Progenitor cell of endocrine pancreas (in vitro differentiated cells): ENCODE measurements around the gene DSPP. TPM values are rescaled to one million over a fixed set of nuclear protein-coding genes. Genes with fewer than 3 reads are reported as not detected.

Source experiments
- DNase-seq: peaks from one replicate; pipeline ENCODE4 v3.0.0; 2021; ENCODE audit warnings: low spot score; ENCODE audit not compliant: unreplicated experiment
- H3K27ac Mint-ChIP-seq: 2 replicates; pipeline ENCODE4 v1.8.0; 2021; ENCODE audit warnings: mild to moderate bottlenecking, moderate library complexity, mixed read lengths
- H3K27me3 Mint-ChIP-seq: 2 replicates; pipeline ENCODE4 v1.8.0; 2021; ENCODE audit warnings: mixed read lengths
- H3K36me3 Mint-ChIP-seq: 2 replicates; pipeline ENCODE4 v1.8.0; 2022; ENCODE audit warnings: mixed read lengths; ENCODE audit not compliant: insufficient read depth
- H3K4me1 Mint-ChIP-seq: 2 replicates; pipeline ENCODE4 v1.8.0; 2021; ENCODE audit warnings: low read depth, mixed read lengths
- H3K4me3 Mint-ChIP-seq: 2 replicates; pipeline ENCODE4 v1.8.0; 2021; ENCODE audit warnings: low read depth, mild to moderate bottlenecking, moderate library complexity, mixed read lengths
- H3K9me3 Mint-ChIP-seq: 2 replicates; pipeline ENCODE4 v1.8.0; 2021; ENCODE audit warnings: low read depth, mixed read lengths
- total RNA-seq: library from RNA; stranded (reverse); gene quantifications from 2 replicates; pipeline ENCODE4 v1.2.1, GENCODE V29; 2021
- TF ChIP-seq, protein P1 (sequence below): fragments of 200-600 bp; sonication (generic); IDR thresholded peaks from one replicate; pipeline ENCODE4 v1.5.0; 2021; ENCODE audit warnings: antibody characterized with exemption, mild to moderate bottlenecking; ENCODE audit not compliant: unreplicated experiment

The DSPP gene
- total RNA-seq, 1 donor from 2014 or later, result not detected

- no peak overlapping the region for H3K4me3 Mint-ChIP-seq
- H3K27me3 Mint-ChIP-seq, result no peaks in the 10 kb centered on the region
- no peak for DNase-seq
- no peaks in the 10 kb centered on the region for H3K4me1 Mint-ChIP-seq
- TF ChIP-seq, protein P1, sequence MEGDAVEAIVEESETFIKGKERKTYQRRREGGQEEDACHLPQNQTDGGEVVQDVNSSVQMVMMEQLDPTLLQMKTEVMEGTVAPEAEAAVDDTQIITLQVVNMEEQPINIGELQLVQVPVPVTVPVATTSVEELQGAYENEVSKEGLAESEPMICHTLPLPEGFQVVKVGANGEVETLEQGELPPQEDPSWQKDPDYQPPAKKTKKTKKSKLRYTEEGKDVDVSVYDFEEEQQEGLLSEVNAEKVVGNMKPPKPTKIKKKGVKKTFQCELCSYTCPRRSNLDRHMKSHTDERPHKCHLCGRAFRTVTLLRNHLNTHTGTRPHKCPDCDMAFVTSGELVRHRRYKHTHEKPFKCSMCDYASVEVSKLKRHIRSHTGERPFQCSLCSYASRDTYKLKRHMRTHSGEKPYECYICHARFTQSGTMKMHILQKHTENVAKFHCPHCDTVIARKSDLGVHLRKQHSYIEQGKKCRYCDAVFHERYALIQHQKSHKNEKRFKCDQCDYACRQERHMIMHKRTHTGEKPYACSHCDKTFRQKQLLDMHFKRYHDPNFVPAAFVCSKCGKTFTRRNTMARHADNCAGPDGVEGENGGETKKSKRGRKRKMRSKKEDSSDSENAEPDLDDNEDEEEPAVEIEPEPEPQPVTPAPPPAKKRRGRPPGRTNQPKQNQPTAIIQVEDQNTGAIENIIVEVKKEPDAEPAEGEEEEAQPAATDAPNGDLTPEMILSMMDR, result no peak
- no peaks in the 10 kb centered on the region for H3K36me3 Mint-ChIP-seq
- H3K27ac Mint-ChIP-seq, result no peak overlapping the region
- H3K9me3 Mint-ChIP-seq, result no peaks in the 10 kb centered on the region
Observed at GRCh38 chr4:87579478-87579877, 28.9 kb upstream of the DSPP start.

DNA sequence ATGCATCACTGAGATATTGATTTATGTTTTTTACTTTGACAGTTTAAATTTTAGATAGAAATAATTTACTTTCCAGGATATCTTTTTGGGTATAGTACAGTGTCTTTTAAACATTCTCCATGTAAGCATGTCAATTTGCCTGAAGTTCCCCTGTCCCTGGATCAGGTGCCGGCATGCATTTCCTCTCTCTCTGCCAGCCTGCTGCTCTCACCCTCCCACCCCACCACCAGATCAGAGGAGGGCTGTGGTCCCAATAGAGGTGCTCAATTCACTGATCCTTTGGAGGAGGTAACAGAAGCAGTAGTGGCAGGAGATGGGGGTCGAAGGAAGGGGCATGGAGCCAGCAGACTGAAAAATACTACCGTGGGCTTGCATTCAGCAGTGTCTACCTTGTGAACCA, 28.3 kb upstream of the DSPP start:
- no peaks in the 10 kb centered on the region for H3K27me3 Mint-ChIP-seq
- TF ChIP-seq, protein P1, result no peak
- no peak overlapping the region for H3K4me3 Mint-ChIP-seq
- H3K27ac Mint-ChIP-seq, result no peak overlapping the region
- H3K36me3 Mint-ChIP-seq, result no peaks in the 10 kb centered on the region
- no peak for DNase-seq
- H3K4me1 Mint-ChIP-seq, result no peaks in the 10 kb centered on the region
- H3K9me3 Mint-ChIP-seq, result no peaks in the 10 kb centered on the region

DNA sequence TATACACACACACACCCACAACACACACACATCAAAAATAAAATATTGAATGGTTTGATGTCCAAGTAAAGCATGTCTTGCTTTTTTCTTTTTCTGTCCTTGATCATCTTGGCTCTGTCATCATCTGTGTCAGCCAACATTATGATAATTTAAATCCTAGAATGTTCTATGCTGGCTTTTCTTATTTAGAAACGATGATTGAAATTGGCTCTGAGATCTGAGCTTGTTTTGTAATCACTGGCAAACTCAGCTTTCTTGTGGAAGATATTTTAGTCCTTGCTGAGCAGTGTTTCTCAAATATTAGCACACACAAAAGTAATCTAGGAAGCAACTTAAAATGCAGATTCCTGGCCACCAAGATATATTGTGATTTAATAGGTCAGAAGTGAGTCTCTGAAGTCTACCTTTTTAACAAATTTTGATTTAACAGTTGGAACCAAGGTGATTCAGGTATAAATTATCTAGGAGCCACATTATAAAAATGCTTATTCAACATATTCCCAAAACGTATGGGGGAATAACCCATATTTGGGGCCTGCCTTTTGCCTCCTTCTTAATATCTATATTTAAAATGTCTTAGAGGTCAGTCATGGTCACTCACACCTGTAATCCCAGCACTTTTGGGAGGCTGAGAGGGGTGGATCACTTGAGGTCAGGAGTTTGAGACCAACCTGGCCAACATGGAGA, 24.0 kb upstream of the DSPP start:
- no peaks in the 10 kb centered on the region for H3K36me3 Mint-ChIP-seq
- no peaks in the 10 kb centered on the region for H3K4me1 Mint-ChIP-seq
- H3K4me3 Mint-ChIP-seq, result no peak overlapping the region
- no peak overlapping the region for H3K27ac Mint-ChIP-seq
- no peaks in the 10 kb centered on the region for H3K27me3 Mint-ChIP-seq
- H3K9me3 Mint-ChIP-seq, result no peaks in the 10 kb centered on the region
- TF ChIP-seq, protein P1, result no peak
- no peak for DNase-seq

DNA sequence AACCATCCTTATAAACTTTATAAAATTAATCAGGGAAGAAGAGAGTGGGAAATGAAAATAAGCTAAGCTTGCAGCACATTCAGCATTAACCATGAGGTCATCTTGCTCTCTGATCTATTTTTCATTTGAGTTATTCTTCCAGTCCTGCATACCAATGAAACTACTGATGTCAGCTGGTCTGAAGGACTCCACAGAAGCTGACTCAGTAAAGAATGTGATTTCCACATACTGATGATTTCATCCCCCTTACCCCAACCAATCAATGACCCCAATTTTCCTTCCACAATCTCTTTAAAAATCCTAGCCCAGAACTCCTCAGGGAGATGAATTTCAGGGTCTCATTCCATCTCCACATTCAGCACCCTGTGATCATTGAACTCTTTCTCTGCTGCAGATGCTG, 18.8 kb upstream of the DSPP start:
- no peak for DNase-seq
- no peaks in the 10 kb centered on the region for H3K4me1 Mint-ChIP-seq
- H3K9me3 Mint-ChIP-seq, result no peaks in the 10 kb centered on the region
- no peak overlapping the region for H3K4me3 Mint-ChIP-seq
- H3K36me3 Mint-ChIP-seq, result no peaks in the 10 kb centered on the region
- H3K27me3 Mint-ChIP-seq, result no peaks in the 10 kb centered on the region
- TF ChIP-seq, protein P1, result no peak
- no peak overlapping the region for H3K27ac Mint-ChIP-seq

GRCh38 chr4:87592124-87592523, 16.2 kb upstream of the DSPP start:
- no peak overlapping the region for H3K4me3 Mint-ChIP-seq

More at GRCh38 chr4:87592124-87592523, 16.2 kb upstream of the DSPP start:
- Mint-ChIP-seq H3K9me3 (peaks cover 17% of the 10 kb centered on the region), H3K4me1 (no peaks in the 10 kb centered on the region), H3K27ac (no peak overlapping the region), H3K27me3 (no peaks in the 10 kb centered on the region), H3K36me3 (no peaks in the 10 kb centered on the region)
- DNase-seq, result no peak
- TF ChIP-seq, protein P1, result no peak
